ENCODE measurements around the gene HIGD1A. TPM values are rescaled to one million over a fixed set of nuclear protein-coding genes. Genes with fewer than 3 reads are reported as not detected.
A peak's percentile ranks its signal among the peaks of the same experiment; 100 is the strongest.

Gene HIGD1A
- total and polyA plus RNA-seq, 2 of the 8 experiments (the other 6 are each of a cell fraction or from before 2014, with no cell fraction given), result 67.3 to 95.4 TPM

GRCh38 chr3:42746455-42747450 lies 57.5 kb downstream of the HIGD1A start:
- CTCF ChIA-PET (ENCODE audit: partially characterized antibody), result interaction anchor here (0.7 to 5.9 kb wide), 24 partner anchors 10 to 1298 kb away, joined by 3 to 54 read pairs (median 6); partner anchors contain the start of gene HHATL
- Histone ChIP-seq H3K4me2 (ENCODE audit: insufficient read depth in 1 of 2, low read depth in 2 of 2, low read length in 2 of 2) (no peak overlapping the region), H4K20me1 (replicated peaks in 1 of 2; ENCODE audit: control insufficient read depth in 1 of 2, insufficient read depth in 2 of 2, low read length in 2 of 2) (peaks cover 0 to 2% of the 10 kb centered on the region in 2 experiments), H3K27me3 (replicated peaks in 1 of 4; ENCODE audit: control insufficient read depth in 3 of 4, extremely low read depth in 1 of 4, insufficient read depth in 3 of 4, low read length in 3 of 4) (no peaks in the 10 kb centered on the region; a peak in 2 of 7 replicates), H3K23me2 (ENCODE audit: low read depth, low read length) (no peaks in the 10 kb centered on the region), H3K9me3 (ENCODE audit: insufficient read depth in 2 of 2, low read depth in 1 of 2, low read length in 1 of 2) (no peaks in the 10 kb centered on the region), H3K4me1 (replicated peaks in 1 of 4; ENCODE audit: control insufficient read depth in 3 of 4, insufficient read depth in 4 of 4, low read length in 3 of 4) (peaks cover 0 to 11% (median 4%) of the 10 kb centered on the region in 4 experiments; a peak in 5 of 7 replicates), H2AK5ac (ENCODE audit: low read depth, low read length) (peak overlapping the region; percentile 16; the same call in 1 of the 2 replicates), H3K36me3 (ENCODE audit: control insufficient read depth in 2 of 4, insufficient read depth in 4 of 4, low read length in 3 of 4) (no peaks in the 10 kb centered on the region), H2BK15ac (ENCODE audit: low read length) (no peak overlapping the region), H4K8ac (ENCODE audit: extremely low read depth, insufficient read depth, low read length) (no peak overlapping the region), H3K27ac (ENCODE audit: low read depth, low read length) (no peak overlapping the region), H2AFZ (ENCODE audit: low read length) (no peak overlapping the region), H2BK5ac (ENCODE audit: low read depth, low read length) (no peak overlapping the region), H2BK120ac (replicated peaks; ENCODE audit: low read depth, low read length) (no peak overlapping the region), H2BK20ac (ENCODE audit: low read length) (0 out of 2 replicates have a peak overlapping the region, but pooled peaks have one; percentile 3), H4K91ac (replicated peaks; ENCODE audit: insufficient read length, low read length) (no peak overlapping the region), H3K56ac (replicated peaks; ENCODE audit: insufficient read length, low read depth, low read length) (no peak overlapping the region), H3K9ac (replicated peaks in 1 of 4; ENCODE audit: extremely low read depth in 1 of 4, low read depth in 3 of 4, low read length in 3 of 4) (no peak overlapping the region), H3K14ac (ENCODE audit: insufficient read length) (no peak overlapping the region), H4K5ac (ENCODE audit: insufficient read length, low read depth, low read length) (no peak overlapping the region), H3K79me2 (ENCODE audit: control insufficient read depth in 1 of 2, insufficient read depth in 2 of 2, low read length in 2 of 2) (no peaks in the 10 kb centered on the region), H3K18ac (ENCODE audit: extremely low read depth, low read length) (no peak overlapping the region), H2BK12ac (ENCODE audit: low read depth, low read length) (no peak overlapping the region), H3K79me1 (ENCODE audit: low read depth, low read length) (no peaks in the 10 kb centered on the region), H3K4ac (replicated peaks; ENCODE audit: insufficient read length, low read depth, low read length) (no peak overlapping the region), H3K23ac (ENCODE audit: insufficient read length) (no peak overlapping the region), H3K4me3 (ENCODE audit: extremely low read depth in 1 of 4, insufficient read depth in 2 of 4, low read depth in 3 of 4, low read length in 4 of 4) (no peak overlapping the region)
- POLR2A ChIA-PET (ENCODE audit: partially characterized antibody), result interaction anchor here (0.6 to 2.4 kb wide), 6 partner anchors 14 to 164 kb away, joined by 3 to 9 read pairs (median 3); no protein-coding TSS in a partner anchor
- peak in 1 of 2 experiments; percentile 45 for DNase-seq (ENCODE audit: low read depth in 1 of 2, low spot score in 2 of 2)
- no peak for FAIRE-seq
- 91% methylated on average over 11 of the region's 11 CpGs; no CpG with 5 or more reads in 1 of the 2 experiments for WGBS, 2 experiments (ENCODE audit: extremely low coverage in 1 of 2, insufficient coverage in 1 of 2, insufficient read length in 1 of 2, insufficient replicate concordance in 2 of 2, low coverage in 1 of 2, low lambda C conversion rate in 2 of 2, missing lambda C conversion rate in 1 of 2)
- TF ChIP-seq GABPA (IDR thresholded peaks at IDR 0.05; ENCODE audit: borderline replicate concordance, insufficient read depth, low read length), result no peak
- no peak for TF ChIP-seq EP300 (IDR thresholded peaks at IDR 0.05; ENCODE audit: borderline replicate concordance in 1 of 2, low read depth in 2 of 2, low read length in 2 of 2)
- TF ChIP-seq RFX5 (IDR thresholded peaks at IDR 0.05; ENCODE audit: borderline replicate concordance, low read depth, low read length), result no peak
- TF ChIP-seq JUN (IDR thresholded peaks at IDR 0.05; ENCODE audit: low read depth, low read length), result no peak

Measured in H1 (cell line).